Measurements from ENCODE around the gene HIVEP1.

The HIVEP1 gene

DNA sequence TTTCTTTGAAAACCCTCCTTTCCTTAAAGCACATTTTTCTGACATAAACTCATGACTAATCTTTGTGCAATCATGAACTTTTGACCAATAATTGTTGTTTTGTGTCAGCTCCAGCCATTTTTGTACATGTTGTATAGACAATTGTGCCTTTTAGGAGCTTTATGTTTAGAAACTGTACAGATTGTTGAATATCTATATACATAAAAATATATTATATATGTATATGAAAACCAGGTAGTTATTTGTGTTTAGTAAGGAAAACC lies 152.3 kb downstream of the HIVEP1 start:
- no peak overlapping the region for H3K4me2 ChIP-seq (ENCODE audit: low read length)
- H3K27me3 ChIP-seq (ENCODE audit: low read depth, low read length): no peaks in the 10 kb centered on the region
- H2AFZ ChIP-seq (ENCODE audit: low read depth, low read length): no peak overlapping the region
- H4K20me1 ChIP-seq (ENCODE audit: insufficient read depth, low read length): no peaks in the 10 kb centered on the region
- TF ChIP-seq EZH2phosphoT487 (IDR thresholded peaks at IDR 0.05; ENCODE audit: low read depth): no peak
- TF ChIP-seq, protein P1, sequence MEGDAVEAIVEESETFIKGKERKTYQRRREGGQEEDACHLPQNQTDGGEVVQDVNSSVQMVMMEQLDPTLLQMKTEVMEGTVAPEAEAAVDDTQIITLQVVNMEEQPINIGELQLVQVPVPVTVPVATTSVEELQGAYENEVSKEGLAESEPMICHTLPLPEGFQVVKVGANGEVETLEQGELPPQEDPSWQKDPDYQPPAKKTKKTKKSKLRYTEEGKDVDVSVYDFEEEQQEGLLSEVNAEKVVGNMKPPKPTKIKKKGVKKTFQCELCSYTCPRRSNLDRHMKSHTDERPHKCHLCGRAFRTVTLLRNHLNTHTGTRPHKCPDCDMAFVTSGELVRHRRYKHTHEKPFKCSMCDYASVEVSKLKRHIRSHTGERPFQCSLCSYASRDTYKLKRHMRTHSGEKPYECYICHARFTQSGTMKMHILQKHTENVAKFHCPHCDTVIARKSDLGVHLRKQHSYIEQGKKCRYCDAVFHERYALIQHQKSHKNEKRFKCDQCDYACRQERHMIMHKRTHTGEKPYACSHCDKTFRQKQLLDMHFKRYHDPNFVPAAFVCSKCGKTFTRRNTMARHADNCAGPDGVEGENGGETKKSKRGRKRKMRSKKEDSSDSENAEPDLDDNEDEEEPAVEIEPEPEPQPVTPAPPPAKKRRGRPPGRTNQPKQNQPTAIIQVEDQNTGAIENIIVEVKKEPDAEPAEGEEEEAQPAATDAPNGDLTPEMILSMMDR (IDR thresholded peaks at IDR 0.05; ENCODE audit: low read depth, low read length): no peak
- H3K4me1 ChIP-seq (ENCODE audit: low read length): no peaks in the 10 kb centered on the region
- H3K79me2 ChIP-seq (ENCODE audit: low read length): no peaks in the 10 kb centered on the region
- H3K9me3 ChIP-seq (ENCODE audit: insufficient read depth, low read length): no peaks in the 10 kb centered on the region
- H3K36me3 ChIP-seq (replicated peaks; ENCODE audit: low read depth, low read length): peaks cover 6% of the 10 kb centered on the region
- no peak overlapping the region for H3K27ac ChIP-seq (ENCODE audit: low read length)
- no peak overlapping the region for H3K4me3 ChIP-seq (ENCODE audit: low read length)
- no peak overlapping the region for H3K9ac ChIP-seq (ENCODE audit: low read length)

DNA sequence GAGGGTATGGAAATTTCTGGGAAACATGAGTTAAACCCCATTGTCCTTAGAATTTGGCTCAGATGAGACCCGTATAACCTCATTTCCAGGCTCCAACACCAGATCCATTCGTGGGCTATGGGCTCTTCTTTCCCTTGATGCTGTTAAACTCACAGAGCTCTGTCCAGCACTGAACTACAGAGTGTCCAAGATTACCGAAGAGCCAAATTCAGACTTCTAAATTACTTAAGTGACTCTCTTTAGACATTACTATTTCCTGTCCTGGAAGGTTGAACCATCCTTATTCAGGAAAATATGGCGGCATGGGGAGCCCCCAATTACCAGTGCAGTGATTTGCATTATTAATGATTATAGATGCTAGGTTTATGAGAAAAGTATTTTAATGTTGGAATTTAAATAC lies 153.2 kb downstream of the HIVEP1 start:
- Histone ChIP-seq H3K4me2 (ENCODE audit: low read length) (no peak overlapping the region), H3K27ac (ENCODE audit: low read length) (no peak overlapping the region), H4K20me1 (ENCODE audit: insufficient read depth, low read length) (no peaks in the 10 kb centered on the region), H3K9ac (ENCODE audit: low read length) (no peak overlapping the region), H3K36me3 (replicated peaks; ENCODE audit: low read depth, low read length) (peaks cover 6% of the 10 kb centered on the region), H3K27me3 (ENCODE audit: low read depth, low read length) (no peaks in the 10 kb centered on the region), H3K9me3 (ENCODE audit: insufficient read depth, low read length) (no peaks in the 10 kb centered on the region), H2AFZ (ENCODE audit: low read depth, low read length) (no peak overlapping the region), H3K4me1 (ENCODE audit: low read length) (no peaks in the 10 kb centered on the region), H3K4me3 (ENCODE audit: low read length) (no peak overlapping the region), H3K79me2 (ENCODE audit: low read length) (no peaks in the 10 kb centered on the region)
- no peak for TF ChIP-seq EZH2phosphoT487 (IDR thresholded peaks at IDR 0.05; ENCODE audit: low read depth)
- TF ChIP-seq, protein P1 (IDR thresholded peaks at IDR 0.05; ENCODE audit: low read depth, low read length): no peak

DNA sequence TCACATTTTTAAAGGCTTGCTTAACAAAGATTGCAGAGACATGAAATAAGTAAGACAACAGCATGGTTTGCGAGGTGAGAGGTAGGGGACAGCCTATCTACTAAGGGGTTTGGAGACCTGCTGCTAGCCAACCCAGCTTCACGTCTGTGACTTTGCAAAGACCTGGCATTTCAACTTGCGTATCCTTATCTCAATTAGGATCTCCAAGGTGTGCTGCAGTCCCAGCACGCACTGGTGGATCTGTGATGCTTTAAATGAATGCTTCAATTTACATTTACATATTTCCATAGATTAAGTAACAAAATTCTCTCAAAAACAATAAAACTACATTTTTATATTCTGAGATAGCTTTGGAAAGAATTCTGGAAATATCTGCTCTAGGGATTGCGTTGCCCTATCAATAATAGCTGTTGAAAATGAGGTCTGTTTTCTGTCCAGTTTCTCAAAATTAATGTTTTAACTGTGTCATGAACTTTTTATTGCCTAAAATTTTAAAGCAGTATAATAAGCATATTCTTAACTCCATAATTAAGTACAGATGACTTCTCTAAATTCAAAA lies 153.7 kb downstream of the HIVEP1 start:
- Histone ChIP-seq H3K4me2 (ENCODE audit: low read length) (no peak overlapping the region), H4K20me1 (ENCODE audit: insufficient read depth, low read length) (no peaks in the 10 kb centered on the region), H3K4me3 (ENCODE audit: low read length) (no peak overlapping the region), H3K27me3 (ENCODE audit: low read depth, low read length) (no peaks in the 10 kb centered on the region), H3K27ac (ENCODE audit: low read length) (no peak overlapping the region), H3K79me2 (ENCODE audit: low read length) (no peaks in the 10 kb centered on the region), H3K9me3 (ENCODE audit: insufficient read depth, low read length) (no peaks in the 10 kb centered on the region), H3K9ac (ENCODE audit: low read length) (no peak overlapping the region), H3K4me1 (ENCODE audit: low read length) (no peaks in the 10 kb centered on the region), H2AFZ (ENCODE audit: low read depth, low read length) (no peak overlapping the region), H3K36me3 (replicated peaks; ENCODE audit: low read depth, low read length) (peaks cover 6% of the 10 kb centered on the region)
- TF ChIP-seq, protein P1 (IDR thresholded peaks at IDR 0.05; ENCODE audit: low read depth, low read length): no peak

DNA sequence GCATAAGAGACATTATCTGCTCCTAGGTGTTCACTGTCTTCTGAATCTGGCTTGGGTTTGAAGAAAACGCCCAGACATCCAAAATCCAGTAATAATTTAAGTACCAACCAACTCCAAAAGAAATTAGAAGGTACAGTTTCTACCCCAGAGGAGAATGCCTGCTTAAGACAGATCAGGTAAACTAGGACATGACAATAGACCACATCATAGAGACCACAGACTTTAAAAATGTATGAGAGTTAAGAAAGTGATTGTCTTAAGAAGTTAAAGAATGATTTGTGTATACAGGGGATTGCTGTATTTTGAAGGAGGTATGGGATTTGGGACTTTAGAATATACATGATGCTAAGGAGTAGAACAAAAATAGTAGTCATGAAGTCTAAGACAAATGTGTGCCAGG lies 157.3 kb downstream of the HIVEP1 start:
- TF ChIP-seq, protein P1 (IDR thresholded peaks at IDR 0.05; ENCODE audit: low read depth, low read length): no peak
- TF ChIP-seq EZH2phosphoT487 (IDR thresholded peaks at IDR 0.05; ENCODE audit: low read depth): no peak
- no peak overlapping the region for H3K9ac ChIP-seq (ENCODE audit: low read length)
- H3K27me3 ChIP-seq (ENCODE audit: low read depth, low read length): no peaks in the 10 kb centered on the region
- H3K4me3 ChIP-seq (ENCODE audit: low read length): no peak overlapping the region
- H3K36me3 ChIP-seq (replicated peaks; ENCODE audit: low read depth, low read length): no peaks in the 10 kb centered on the region
- no peak overlapping the region for H3K27ac ChIP-seq (ENCODE audit: low read length)
- no peaks in the 10 kb centered on the region for H3K79me2 ChIP-seq (ENCODE audit: low read length)
- no peak overlapping the region for H2AFZ ChIP-seq (ENCODE audit: low read depth, low read length)
- no peaks in the 10 kb centered on the region for H3K9me3 ChIP-seq (ENCODE audit: insufficient read depth, low read length)
- no peaks in the 10 kb centered on the region for H3K4me1 ChIP-seq (ENCODE audit: low read length)
- no peak overlapping the region for H3K4me2 ChIP-seq (ENCODE audit: low read length)
- H4K20me1 ChIP-seq (ENCODE audit: insufficient read depth, low read length): no peaks in the 10 kb centered on the region
